ENCODE measurements around the gene MDM2.
"Not testable (repeated sequence)": the region's sequence is repeated elsewhere in the genome, so short reads cannot be mapped to it uniquely, and the experiment has no call there.

The MDM2 gene

DNA sequence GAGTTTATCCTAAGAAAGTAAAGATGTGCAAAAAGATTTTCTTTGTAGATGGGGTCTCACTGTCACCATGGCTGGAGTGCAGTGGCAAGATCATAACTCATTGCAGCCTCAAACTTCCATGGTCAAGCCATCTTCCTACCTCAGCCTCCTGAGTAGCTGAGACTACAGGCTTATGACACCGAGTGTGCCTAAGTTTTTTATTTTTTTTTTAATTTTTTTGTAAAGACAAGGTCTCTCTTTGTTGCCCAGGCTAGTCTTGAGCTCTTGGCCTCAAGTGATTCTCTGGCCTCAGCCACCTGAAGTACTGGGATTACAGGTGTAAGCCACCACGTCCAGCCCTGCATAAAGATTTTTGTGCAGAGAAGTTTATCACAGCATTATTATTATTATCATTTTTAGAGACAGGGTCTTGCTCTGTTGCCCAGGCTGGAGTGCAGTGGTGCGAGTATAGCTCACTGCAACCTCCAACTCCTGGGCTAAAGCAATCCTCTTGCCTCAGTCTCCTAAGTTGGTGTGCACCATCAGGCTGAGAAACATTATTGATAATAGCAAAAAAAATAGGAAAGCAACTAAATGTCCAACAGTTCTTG lies 19.3 kb upstream of the MDM2 start:
- no peak for DNase-seq

- DNase-seq, result no peak
Observed at GRCh38 chr12:68789144-68789878, 18.7 kb upstream of the MDM2 start.

DNA sequence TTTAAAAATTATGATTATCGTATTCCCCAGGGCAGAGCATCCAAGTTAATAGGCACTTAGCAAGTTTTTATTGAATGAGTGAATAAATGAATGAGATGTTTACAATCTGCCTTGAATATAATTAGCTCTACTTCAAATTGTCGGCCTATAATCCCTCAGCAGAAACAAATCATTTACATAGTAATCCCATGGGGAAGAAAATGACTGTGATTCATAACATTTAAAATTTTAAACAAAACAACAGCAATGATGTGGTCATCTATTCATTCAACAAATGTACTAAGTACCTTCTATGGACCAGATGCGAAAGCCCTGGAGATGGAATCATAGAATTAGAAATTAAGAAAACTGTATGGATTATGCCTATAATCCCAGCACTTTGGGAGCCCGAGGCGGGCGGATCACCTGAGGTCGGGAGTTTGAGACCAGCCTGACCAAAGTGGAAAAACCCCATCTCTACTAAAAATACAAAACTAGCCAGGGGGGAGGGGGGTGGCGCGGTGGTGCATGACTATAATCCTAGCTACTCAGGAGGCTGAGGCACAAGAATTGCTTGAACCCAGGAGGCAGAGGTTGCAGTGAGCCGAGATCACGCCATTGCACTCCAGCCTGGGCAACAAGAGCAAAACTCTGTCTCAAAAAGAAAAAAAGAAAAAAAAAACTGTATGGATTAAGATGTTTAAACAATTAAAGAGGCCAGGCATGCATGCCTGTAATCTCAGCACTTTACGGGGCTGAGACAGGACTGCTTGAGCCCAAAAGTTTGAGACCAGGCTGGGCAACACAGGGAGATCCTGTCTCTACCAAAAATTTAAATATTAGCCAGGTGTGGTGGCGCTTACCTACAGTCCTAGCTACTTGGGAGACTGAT lies 17.7 kb upstream of the MDM2 start:
- DNase-seq, result no peak

DNA sequence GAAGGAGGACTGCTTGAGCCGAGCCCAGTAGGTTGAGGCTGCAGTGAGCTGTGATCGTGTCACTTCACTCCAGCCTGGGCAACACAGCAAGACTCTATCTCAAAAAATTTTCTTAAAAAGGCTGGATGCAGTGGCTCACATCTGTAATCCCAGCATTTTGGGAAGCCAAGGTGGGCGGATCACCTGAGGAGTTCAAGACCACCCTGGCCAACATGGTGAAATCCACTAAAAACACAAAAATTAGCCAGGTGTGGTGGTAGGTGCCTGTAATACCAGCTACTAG lies 17.1 kb upstream of the MDM2 start:
- no peak for DNase-seq

DNA sequence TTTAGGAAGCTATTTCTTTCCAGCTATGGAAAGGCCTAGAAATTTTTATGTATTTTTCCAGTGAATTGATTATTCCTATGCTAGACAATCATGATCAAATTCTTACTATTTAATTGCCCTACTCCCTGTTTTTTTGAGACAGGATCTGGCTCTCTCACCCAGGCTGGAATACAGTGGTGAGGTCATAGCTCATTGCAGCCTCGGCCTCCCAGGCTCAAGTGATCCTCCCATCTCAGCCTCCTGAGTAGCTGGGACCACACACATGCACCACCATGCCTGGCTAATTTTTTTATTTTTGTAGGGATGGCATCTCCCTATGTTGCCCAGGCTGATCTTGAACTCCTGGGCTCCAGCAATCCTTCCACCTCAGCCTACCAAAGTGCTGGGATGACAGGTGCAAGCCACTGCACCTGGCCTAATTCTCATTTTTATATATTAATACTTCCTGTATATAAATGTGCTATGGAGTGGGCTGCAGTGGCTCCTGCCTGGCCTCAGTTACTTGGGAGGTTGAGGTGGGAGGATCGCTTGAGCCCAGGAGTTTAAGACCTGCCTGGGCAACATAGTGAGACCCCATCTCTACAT lies 16.0 kb upstream of the MDM2 start:
- no peak for DNase-seq

GRCh38 chr12:68792952-68793351 lies 15.0 kb upstream of the MDM2 start:
- no peak for DNase-seq

DNA sequence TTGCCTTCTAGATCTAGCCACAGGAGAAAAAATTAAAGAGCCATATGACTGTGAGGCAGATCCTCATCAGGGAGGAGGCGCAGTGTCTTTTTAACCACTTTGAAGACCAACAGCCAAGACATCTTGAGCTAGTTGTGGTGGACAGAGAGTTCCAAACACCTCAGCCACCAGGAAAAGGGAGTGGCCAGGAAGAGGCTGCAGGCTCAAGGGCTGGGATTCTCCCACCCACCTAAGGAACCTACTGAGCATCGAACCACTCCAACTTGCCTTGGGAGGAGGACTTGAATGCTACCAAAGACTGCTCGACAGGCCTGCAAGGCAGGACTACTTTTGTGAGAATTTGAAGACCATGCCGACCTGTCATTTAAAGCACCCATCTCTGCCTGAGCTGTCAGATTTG lies 14.5 kb upstream of the MDM2 start:
- no peak for DNase-seq

GRCh38 chr12:68793975-68794652 lies 13.9 kb upstream of the MDM2 start:
- no peak for DNase-seq

DNA sequence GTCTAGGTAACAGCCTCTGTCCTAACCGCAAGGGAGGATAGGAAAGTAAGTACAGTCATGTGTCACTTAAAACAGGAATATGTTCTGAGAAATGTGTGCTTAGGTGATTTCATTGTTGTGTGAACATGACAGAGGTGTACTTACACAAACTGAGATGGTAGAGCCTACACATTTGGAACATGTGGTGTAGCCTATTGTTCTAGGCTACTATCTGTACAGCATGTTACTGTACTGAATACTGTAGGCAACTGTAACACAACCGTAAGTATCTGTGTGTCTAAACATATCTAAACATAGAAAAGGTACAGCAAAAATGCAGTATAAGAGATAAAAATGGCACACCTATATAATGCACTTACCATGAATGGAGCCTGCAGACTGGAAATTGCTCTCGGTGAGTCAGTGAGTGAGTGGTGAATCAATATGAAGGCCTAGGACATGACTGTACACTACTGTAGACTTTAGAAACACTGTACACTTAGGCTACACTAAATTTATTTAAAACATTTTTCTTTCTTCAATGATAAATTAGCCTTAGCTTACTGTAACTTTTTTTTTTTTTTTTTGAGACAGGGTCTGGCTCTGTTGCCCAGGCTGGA lies 13.2 kb upstream of the MDM2 start:
- DNase-seq, result no peak

DNA sequence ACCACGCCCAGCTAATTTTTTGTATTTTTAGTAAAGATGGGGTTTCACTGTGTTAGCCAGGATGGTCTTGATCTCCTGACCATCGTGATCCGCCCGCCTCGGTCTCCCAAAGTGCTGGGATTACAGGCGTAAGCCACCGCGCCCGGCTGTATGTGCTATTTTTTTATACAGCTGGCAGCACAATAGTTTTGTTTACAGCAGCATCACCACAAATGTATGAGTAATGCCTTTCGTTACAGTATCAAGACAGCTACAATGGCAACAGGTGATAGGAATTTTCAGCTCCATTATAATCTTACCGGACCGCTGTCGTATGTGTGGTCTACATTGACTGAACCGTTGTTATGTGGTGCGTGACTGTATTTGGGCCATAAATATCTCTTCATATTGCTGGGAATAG lies 11.6 kb upstream of the MDM2 start:
- DNase-seq, result no peak

DNA sequence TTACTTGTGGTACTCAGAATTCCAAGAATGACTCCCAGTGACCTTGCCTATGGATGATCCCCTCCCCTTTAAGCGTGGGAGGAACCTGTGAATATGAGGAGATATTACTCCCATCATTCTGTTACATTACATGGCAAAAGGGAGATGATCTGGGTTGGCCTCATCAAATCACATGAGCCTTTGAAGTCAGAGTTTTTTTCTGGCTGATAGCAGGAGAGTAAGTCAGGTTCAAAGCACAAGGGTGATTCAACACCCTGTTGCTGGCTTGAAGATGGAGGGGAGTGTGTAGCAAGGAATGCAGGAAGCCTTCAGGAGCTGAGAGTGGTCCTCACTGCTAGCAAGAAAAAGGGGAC lies 9.1 kb upstream of the MDM2 start:
- DNase-seq, result no peak

- DNase-seq, result no peak
Observed at GRCh38 chr12:68800294-68800693, 7.7 kb upstream of the MDM2 start.

GRCh38 chr12:68801124-68801523 lies 6.9 kb upstream of the MDM2 start:
- DNase-seq, result not testable (repeated sequence)

DNA sequence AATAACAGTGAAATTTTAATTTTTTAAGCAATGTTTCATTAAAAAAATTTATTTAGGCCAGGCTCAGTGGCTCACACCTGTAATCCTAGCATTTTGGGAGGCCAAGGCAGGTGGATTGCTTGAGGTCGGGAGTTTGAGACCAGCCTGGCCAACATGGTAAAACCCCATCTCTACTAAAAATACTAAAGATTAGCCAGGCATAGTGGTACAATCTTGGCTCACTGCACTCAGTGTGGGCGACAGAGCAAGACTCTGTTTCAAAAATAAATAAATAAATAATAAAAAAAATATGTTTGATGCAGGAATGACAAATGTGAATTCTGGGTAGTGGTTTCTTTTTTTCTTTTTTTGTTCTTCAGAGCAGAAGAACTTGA lies 5.6 kb upstream of the MDM2 start:
- not testable (repeated sequence) for DNase-seq

GRCh38 chr12:68802911-68803651 lies 4.9 kb upstream of the MDM2 start:
- DNase-seq, result not testable (repeated sequence)

- DNase-seq, result no peak
Observed at GRCh38 chr12:68803948-68804656, 3.9 kb upstream of the MDM2 start.

- DNase-seq, result no peak
Observed at GRCh38 chr12:68804657-68805591, 3.1 kb upstream of the MDM2 start.

- DNase-seq, result no peak
Observed at GRCh38 chr12:68805592-68806120, 2.3 kb upstream of the MDM2 start.

GRCh38 chr12:68806488-68807237 lies 1.3 kb upstream of the MDM2 start:
- no peak for DNase-seq

All from stimulated activated CD4-positive, alpha-beta T cell treated with anti-CD3 and anti-CD28 coated beads, Interleukin-2, amount 100 ng/mL, for 24 hours (primary cell).